HG03439 (cell line): ENCODE data around the gene DACT2.
"Not testable (repeated sequence)": the region's sequence is repeated elsewhere in the genome, so short reads cannot be mapped to it uniquely, and the experiment has no call there.

Experiments used
- ATAC-seq: cut with Tn5 transposase; IDR thresholded peaks from one replicate; pipeline ENCODE4 v1.9.1; 2021; ENCODE audit warnings: mild to moderate bottlenecking, moderate library complexity; ENCODE audit not compliant: unreplicated experiment

Gene DACT2

GRCh38 chr6:168305096-168305749, 14.4 kb downstream of the DACT2 start:
- no peak for ATAC-seq

- ATAC-seq: no peak
Measured at GRCh38 chr6:168304752-168305015, 14.9 kb downstream of the DACT2 start.

DNA sequence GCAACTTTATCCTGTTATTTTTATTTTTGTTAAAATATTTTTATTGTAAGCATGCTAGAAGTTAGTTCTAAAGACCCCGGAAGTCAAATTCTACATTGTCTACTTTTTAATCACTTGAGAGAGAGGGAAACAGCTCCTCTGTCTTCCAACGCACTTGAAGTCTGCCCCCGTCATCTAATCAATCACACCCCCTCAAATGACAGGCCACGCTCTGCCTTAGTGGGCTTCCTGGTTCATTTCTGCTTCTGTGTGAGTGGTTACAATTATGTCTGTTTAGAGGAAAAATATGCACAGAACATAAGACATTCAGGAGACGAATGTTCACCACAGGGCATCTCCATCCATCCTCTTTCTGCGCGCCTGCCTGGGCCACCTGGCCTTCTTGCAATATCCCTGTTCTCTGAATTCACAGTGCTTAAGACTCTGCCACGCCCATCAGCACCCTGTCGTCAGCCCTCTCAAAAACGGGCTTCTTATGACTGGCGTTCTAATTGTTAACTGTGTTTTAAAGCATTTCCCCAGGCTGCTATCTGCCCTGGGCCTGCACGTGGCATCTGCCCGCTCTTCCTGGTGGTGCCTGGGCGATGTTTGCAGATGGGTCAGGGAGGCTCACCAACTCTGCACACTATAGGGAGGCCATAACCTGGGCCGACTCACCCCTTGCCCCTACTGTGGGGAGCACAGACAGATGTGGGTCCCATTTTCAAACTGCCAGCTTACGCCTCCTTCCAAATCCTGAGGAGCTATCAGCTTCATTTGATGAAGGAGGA, 15.4 kb downstream of the DACT2 start:
- ATAC-seq: no peak

GRCh38 chr6:168302534-168302933, 17.0 kb downstream of the DACT2 start:
- ATAC-seq: no peak

- ATAC-seq: no peak
Measured at GRCh38 chr6:168301648-168302398, 17.8 kb downstream of the DACT2 start.

GRCh38 chr6:168300975-168301647, 18.5 kb downstream of the DACT2 start:
- no peak for ATAC-seq

- no peak for ATAC-seq
Measured at GRCh38 chr6:168299541-168300511, 19.8 kb downstream of the DACT2 start.

- ATAC-seq: no peak
Measured at GRCh38 chr6:168297643-168298042, 21.9 kb downstream of the DACT2 start.

- no peak for ATAC-seq
Measured at GRCh38 chr6:168294901-168295300, 24.7 kb downstream of the DACT2 start.

DNA sequence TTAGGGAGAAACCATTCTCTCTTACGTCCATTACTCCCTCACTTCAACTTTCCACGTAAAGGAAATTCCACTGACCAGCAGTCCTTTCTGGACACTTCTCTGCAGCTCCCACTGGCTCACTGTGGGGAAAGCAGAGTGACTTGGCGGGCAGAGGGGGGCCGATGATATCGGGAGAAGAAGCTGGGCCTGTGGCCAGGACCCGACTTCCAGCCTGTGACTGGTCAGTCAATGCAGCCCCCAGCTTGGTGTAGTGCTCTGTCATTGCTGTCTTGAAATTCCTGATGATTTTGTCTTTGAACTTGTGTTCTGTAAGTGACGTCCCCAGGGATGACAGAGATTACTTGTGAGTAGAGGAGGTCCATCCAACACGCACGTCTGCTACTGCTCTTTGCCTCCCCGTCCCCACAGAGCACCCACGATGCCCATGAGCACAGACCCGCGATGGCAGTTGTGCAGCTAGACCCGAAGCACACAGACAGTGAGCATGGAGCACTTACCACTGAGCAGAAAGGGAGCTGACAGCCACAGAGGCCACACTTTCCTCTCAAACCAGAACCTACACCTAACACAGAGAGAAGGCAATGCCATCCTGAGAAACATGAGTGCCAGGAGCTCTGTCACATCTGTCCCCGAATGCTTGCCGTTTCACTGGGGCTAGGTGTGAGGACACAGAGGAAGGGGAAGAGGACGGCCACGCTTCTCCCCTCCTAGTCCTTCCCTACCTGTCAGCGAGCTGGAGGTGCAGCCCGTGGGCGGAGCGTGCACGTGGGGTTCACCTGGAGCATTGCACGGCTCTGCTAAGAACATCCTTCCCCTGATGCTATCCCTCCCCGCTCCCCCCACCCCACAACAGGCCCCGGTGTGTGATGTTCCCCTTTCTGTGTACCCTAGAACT, 25.7 kb downstream of the DACT2 start:
- ATAC-seq: no peak

DNA sequence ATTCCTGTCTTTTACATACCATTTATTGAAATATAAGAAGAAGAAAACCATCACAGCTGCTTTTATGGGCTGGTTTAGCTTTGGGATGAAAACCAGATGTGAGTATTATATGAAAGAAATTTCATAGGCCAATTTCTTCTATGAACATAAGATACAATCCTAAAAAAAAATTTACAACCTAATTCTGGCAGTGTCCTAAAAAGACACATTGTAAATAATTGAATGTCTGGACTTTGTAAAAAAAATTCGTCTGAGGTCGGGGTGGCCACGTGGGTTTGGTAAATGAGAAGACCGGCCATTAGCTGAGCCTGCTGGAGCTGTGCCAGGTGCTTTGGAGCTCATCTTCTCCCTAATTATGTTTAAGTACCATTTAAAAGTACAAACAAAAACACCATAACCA, 26.8 kb downstream of the DACT2 start:
- no peak for ATAC-seq

- ATAC-seq: no peak
Measured at GRCh38 chr6:168291450-168291849, 28.1 kb downstream of the DACT2 start.

- no peak for ATAC-seq
Measured at GRCh38 chr6:168290095-168290494, 29.5 kb downstream of the DACT2 start.

DNA sequence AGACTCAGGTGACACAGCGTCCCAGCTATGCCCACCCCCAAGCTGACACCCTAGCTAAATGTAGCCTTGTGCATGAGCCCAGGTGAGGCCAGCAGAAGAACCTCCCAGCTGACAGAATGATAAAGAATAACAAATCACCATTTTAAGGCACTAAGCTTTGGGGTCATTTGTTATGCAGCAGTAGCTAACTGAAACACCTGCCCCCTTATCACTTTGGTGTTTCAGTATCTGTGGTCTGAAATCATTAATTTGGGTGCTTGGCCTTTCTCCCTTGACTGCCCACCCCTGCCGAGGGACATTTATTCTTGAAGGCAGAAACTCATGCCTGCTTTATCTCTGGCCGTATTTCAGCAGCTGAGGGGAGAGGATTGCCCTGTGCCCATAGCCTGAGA, 30.0 kb downstream of the DACT2 start:
- ATAC-seq: no peak

DNA sequence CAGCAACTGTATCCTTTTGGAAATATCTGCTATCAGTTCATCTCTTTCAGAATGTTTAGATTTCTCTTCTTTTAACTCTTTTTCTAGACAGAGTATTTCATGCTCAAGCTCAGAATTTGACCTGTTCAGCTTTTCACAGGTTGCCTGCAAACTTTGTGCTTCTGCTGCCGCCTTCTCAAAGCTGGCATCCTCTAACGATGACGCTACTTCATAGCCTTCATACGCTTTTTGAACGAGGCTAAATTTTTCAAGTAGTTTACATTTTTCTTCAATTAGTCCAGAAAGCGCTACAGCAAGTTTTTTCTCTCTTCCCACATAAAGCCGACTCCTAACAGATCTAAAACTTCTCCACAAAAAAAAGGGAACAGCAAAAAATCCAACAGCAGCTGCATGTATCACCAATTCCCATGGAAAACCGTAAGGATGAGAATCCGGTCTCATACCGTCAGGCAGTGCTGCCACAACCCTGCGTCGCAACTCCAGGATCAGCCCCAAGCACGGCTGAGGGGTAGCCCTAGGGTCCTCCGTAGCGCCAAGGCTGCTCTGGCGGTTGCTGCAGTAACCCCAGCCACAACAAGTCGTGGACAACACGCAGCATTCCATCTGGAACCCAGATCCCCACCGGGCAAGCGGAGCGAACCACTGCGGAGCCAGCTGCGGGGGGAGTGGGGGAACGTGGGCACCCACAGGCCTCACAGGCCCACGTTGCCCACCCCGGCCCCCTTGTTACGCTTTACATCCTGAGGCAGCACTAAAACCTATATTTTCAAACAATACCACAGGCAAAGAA, 30.6 kb downstream of the DACT2 start:
- no peak for ATAC-seq

- not testable (repeated sequence) for ATAC-seq
Measured at GRCh38 chr6:168287460-168287859, 32.1 kb downstream of the DACT2 start.

- ATAC-seq: not testable (repeated sequence)
Measured at GRCh38 chr6:168286771-168287446, 32.7 kb downstream of the DACT2 start.

DNA sequence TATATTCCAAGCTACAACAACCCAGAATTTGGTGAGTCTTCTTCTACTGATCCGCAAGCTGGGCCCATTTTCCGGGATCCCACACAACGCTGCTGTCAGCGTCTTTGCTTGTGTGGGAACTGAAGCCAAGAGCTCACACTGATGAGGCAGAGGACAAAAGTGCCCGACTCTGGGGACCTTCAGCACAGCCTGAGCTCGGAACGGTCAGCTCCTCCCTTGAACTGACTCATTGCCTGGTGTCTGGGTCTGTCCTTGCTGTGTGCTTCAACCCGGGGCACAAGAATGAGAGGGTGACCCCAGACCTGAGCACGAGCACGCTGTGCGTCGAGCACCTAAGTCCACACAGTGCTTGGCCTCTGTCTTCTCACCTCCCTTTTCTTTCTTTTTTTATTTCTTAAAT, 33.5 kb downstream of the DACT2 start:
- ATAC-seq: no peak
